ENCODE results near the gene HNRNPH1. TPM values are rescaled to one million over a fixed set of nuclear protein-coding genes. Genes with fewer than 3 reads are reported as not detected.
"Not testable (repeated sequence)": the region's sequence is repeated elsewhere in the genome, so short reads cannot be mapped to it uniquely, and the experiment has no call there.

Gene HNRNPH1
- total RNA-seq, 1 experiment from 2014 or later, result 940 TPM

GRCh38 chr5:179643141-179643920, 19.9 kb upstream of the HNRNPH1 start:
- H3K9me3 ChIP-seq; DNase-seq; CTCF ChIA-PET; BruUV-seq (replicated peaks); H3K36me3 Mint-ChIP-seq (ENCODE audit: insufficient read depth, unreplicated experiment); H3K4me3 Mint-ChIP-seq (ENCODE audit: unreplicated experiment); H3K4me1 ChIP-seq; H3K27me3 Mint-ChIP-seq (ENCODE audit: insufficient read depth, unreplicated experiment); intact Hi-C loops (cut with micrococcal nuclease; ENCODE audit: unreplicated experiment); H3K27ac Mint-ChIP-seq (ENCODE audit: unreplicated experiment); H3K36me3 ChIP-seq (ENCODE audit: control insufficient read depth, insufficient read depth, low read length); H3K9me3 Mint-ChIP-seq (ENCODE audit: unreplicated experiment); POLR2A ChIA-PET; H3K4me1 Mint-ChIP-seq (ENCODE audit: low read depth, unreplicated experiment); H3K4me3 ChIP-seq (ENCODE audit: low read depth, low read length); H3K27me3 ChIP-seq (replicated peaks; ENCODE audit: control insufficient read depth, insufficient read depth, low read length): not testable (repeated sequence)

GRCh38 chr5:179642626-179643025, 19.2 kb upstream of the HNRNPH1 start:
- H3K36me3 ChIP-seq (ENCODE audit: control insufficient read depth, insufficient read depth, low read length); H3K9me3 Mint-ChIP-seq (ENCODE audit: unreplicated experiment); H3K4me1 ChIP-seq; H3K36me3 Mint-ChIP-seq (ENCODE audit: insufficient read depth, unreplicated experiment); H3K4me1 Mint-ChIP-seq (ENCODE audit: low read depth, unreplicated experiment); H3K27ac Mint-ChIP-seq (ENCODE audit: unreplicated experiment); BruUV-seq (replicated peaks); H3K4me3 Mint-ChIP-seq (ENCODE audit: unreplicated experiment); H3K27me3 ChIP-seq (replicated peaks; ENCODE audit: control insufficient read depth, insufficient read depth, low read length); H3K9me3 ChIP-seq; H3K4me3 ChIP-seq (ENCODE audit: low read depth, low read length); CTCF ChIA-PET; H3K27me3 Mint-ChIP-seq (ENCODE audit: insufficient read depth, unreplicated experiment); intact Hi-C loops (cut with micrococcal nuclease; ENCODE audit: unreplicated experiment); POLR2A ChIA-PET: not testable (repeated sequence)
- DNase-seq, result peak in 1 of 2 experiments; percentile 30

- H3K27ac Mint-ChIP-seq (ENCODE audit: unreplicated experiment); H3K27me3 Mint-ChIP-seq (ENCODE audit: insufficient read depth, unreplicated experiment); DNase-seq; H3K4me1 ChIP-seq; H3K4me1 Mint-ChIP-seq (ENCODE audit: low read depth, unreplicated experiment); intact Hi-C loops (cut with micrococcal nuclease; ENCODE audit: unreplicated experiment); POLR2A ChIA-PET; CTCF ChIA-PET; BruUV-seq (replicated peaks); H3K36me3 Mint-ChIP-seq (ENCODE audit: insufficient read depth, unreplicated experiment); H3K4me3 ChIP-seq (ENCODE audit: low read depth, low read length); H3K9me3 Mint-ChIP-seq (ENCODE audit: unreplicated experiment); H3K36me3 ChIP-seq (ENCODE audit: control insufficient read depth, insufficient read depth, low read length); H3K9me3 ChIP-seq; H3K4me3 Mint-ChIP-seq (ENCODE audit: unreplicated experiment); H3K27me3 ChIP-seq (replicated peaks; ENCODE audit: control insufficient read depth, insufficient read depth, low read length): not testable (repeated sequence)
Observed at GRCh38 chr5:179641745-179642144, 18.3 kb upstream of the HNRNPH1 start.

GRCh38 chr5:179639296-179639695, 15.8 kb upstream of the HNRNPH1 start:
- H3K27me3 Mint-ChIP-seq (ENCODE audit: insufficient read depth, unreplicated experiment); intact Hi-C loops (cut with micrococcal nuclease; ENCODE audit: unreplicated experiment); H3K9me3 ChIP-seq; H3K27me3 ChIP-seq (replicated peaks; ENCODE audit: control insufficient read depth, insufficient read depth, low read length); H3K4me1 ChIP-seq; BruUV-seq (replicated peaks); DNase-seq; H3K4me3 ChIP-seq (ENCODE audit: low read depth, low read length); H3K9me3 Mint-ChIP-seq (ENCODE audit: unreplicated experiment); H3K4me1 Mint-ChIP-seq (ENCODE audit: low read depth, unreplicated experiment); H3K36me3 ChIP-seq (ENCODE audit: control insufficient read depth, insufficient read depth, low read length); H3K4me3 Mint-ChIP-seq (ENCODE audit: unreplicated experiment); H3K27ac Mint-ChIP-seq (ENCODE audit: unreplicated experiment); H3K36me3 Mint-ChIP-seq (ENCODE audit: insufficient read depth, unreplicated experiment); CTCF ChIA-PET: not testable (repeated sequence)
- POLR2A ChIA-PET, result interaction anchor here (0.6 kb wide), 1 partner anchor 19 kb away, joined by 4 read pairs; no protein-coding TSS in a partner anchor

- intact Hi-C loops (cut with micrococcal nuclease; ENCODE audit: unreplicated experiment); H3K4me1 Mint-ChIP-seq (ENCODE audit: low read depth, unreplicated experiment); H3K36me3 ChIP-seq (ENCODE audit: control insufficient read depth, insufficient read depth, low read length); H3K4me1 ChIP-seq; H3K27me3 Mint-ChIP-seq (ENCODE audit: insufficient read depth, unreplicated experiment); H3K9me3 ChIP-seq; H3K4me3 Mint-ChIP-seq (ENCODE audit: unreplicated experiment); CTCF ChIA-PET; H3K27ac Mint-ChIP-seq (ENCODE audit: unreplicated experiment); H3K9me3 Mint-ChIP-seq (ENCODE audit: unreplicated experiment); POLR2A ChIA-PET; H3K27me3 ChIP-seq (replicated peaks; ENCODE audit: control insufficient read depth, insufficient read depth, low read length); H3K36me3 Mint-ChIP-seq (ENCODE audit: insufficient read depth, unreplicated experiment): not testable (repeated sequence)
- BruUV-seq (replicated peaks), result TSS peak; percentile 44
- DNase-seq, result peak in 1 of 2 experiments; percentile 45
- peak overlapping the region; percentile 28 for H3K4me3 ChIP-seq (ENCODE audit: low read depth, low read length)
Observed at GRCh38 chr5:179634370-179635172, 11.1 kb upstream of the HNRNPH1 start.

- H3K4me1 ChIP-seq; CTCF ChIA-PET; H3K27me3 Mint-ChIP-seq (ENCODE audit: insufficient read depth, unreplicated experiment); H3K27ac Mint-ChIP-seq (ENCODE audit: unreplicated experiment); H3K36me3 ChIP-seq (ENCODE audit: control insufficient read depth, insufficient read depth, low read length); H3K4me1 Mint-ChIP-seq (ENCODE audit: low read depth, unreplicated experiment); H3K9me3 Mint-ChIP-seq (ENCODE audit: unreplicated experiment); H3K36me3 Mint-ChIP-seq (ENCODE audit: insufficient read depth, unreplicated experiment); BruUV-seq (replicated peaks); H3K9me3 ChIP-seq; intact Hi-C loops (cut with micrococcal nuclease; ENCODE audit: unreplicated experiment); H3K27me3 ChIP-seq (replicated peaks; ENCODE audit: control insufficient read depth, insufficient read depth, low read length): not testable (repeated sequence)
- peak overlapping the region; percentile 49 for H3K4me3 Mint-ChIP-seq (ENCODE audit: unreplicated experiment)
- peak in 1 of 2 experiments; percentile 17 for DNase-seq
- POLR2A ChIA-PET, result interaction anchor here (1.3 kb wide), 1 partner anchor 10 kb away, joined by 6 read pairs; the partner anchor contains the start of gene HNRNPH1
- H3K4me3 ChIP-seq (ENCODE audit: low read depth, low read length), result peak overlapping the region; percentile 29
Observed at GRCh38 chr5:179633501-179634369, 10.3 kb upstream of the HNRNPH1 start.

Data from Caco-2 (cell line).